Measurements from ENCODE around the gene ACADSB.

The ACADSB gene

DNA sequence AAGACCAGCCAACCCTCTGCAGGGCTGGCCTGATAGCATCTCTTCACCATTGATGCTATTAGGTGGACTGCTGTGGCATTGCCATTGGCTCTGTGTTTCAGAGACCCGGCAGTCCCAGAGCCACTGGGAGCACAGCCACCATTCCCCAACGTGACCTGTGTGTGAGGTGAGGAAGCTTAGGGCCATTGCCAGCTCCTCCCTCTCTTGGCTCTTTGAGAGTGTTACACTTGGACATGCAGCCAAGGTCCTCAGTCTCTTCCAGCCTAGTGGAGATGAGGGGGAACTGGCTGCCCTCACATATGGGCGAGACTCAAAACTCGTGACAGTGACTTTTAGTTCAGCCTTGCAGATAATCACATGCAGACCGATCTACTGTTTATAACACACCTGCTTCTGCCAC is 87.6 kb downstream of the ACADSB start:
- Histone ChIP-seq H3F3A (ENCODE audit: insufficient read depth, low read length) (no peaks in the 10 kb centered on the region), H3K9me2 (ENCODE audit: low read depth, low read length) (no peaks in the 10 kb centered on the region), H3K4me1 (ENCODE audit: insufficient read depth, low read length, severe bottlenecking) (no peaks in the 10 kb centered on the region), H4K20me1 (ENCODE audit: insufficient read depth, low read length) (no peaks in the 10 kb centered on the region), H3K27ac (ENCODE audit: low read depth, low read length, poor library complexity, severe bottlenecking) (no peak overlapping the region), H3K4me2 (ENCODE audit: low read length) (no peak overlapping the region), H3K79me2 (ENCODE audit: insufficient read depth, low read length) (no peaks in the 10 kb centered on the region), H3K4me3 (ENCODE audit: low read depth, low read length, poor library complexity, severe bottlenecking) (no peak overlapping the region), H2AFZ (ENCODE audit: low read length) (no peak overlapping the region), H3K27me3 (ENCODE audit: insufficient read depth, low read length) (no peaks in the 10 kb centered on the region), H3K36me3 (ENCODE audit: insufficient read depth, low read length) (no peaks in the 10 kb centered on the region), H3K9ac (ENCODE audit: low read length) (no peak overlapping the region), H3K9me3 (ENCODE audit: low read length) (no peaks in the 10 kb centered on the region)
- TF ChIP-seq EZH2 (IDR thresholded peaks at IDR 0.05; ENCODE audit: borderline replicate concordance, low read length): no peak
- TF ChIP-seq, protein P1, sequence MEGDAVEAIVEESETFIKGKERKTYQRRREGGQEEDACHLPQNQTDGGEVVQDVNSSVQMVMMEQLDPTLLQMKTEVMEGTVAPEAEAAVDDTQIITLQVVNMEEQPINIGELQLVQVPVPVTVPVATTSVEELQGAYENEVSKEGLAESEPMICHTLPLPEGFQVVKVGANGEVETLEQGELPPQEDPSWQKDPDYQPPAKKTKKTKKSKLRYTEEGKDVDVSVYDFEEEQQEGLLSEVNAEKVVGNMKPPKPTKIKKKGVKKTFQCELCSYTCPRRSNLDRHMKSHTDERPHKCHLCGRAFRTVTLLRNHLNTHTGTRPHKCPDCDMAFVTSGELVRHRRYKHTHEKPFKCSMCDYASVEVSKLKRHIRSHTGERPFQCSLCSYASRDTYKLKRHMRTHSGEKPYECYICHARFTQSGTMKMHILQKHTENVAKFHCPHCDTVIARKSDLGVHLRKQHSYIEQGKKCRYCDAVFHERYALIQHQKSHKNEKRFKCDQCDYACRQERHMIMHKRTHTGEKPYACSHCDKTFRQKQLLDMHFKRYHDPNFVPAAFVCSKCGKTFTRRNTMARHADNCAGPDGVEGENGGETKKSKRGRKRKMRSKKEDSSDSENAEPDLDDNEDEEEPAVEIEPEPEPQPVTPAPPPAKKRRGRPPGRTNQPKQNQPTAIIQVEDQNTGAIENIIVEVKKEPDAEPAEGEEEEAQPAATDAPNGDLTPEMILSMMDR (IDR thresholded peaks at IDR 0.05; ENCODE audit: low read length): no peak

DNA sequence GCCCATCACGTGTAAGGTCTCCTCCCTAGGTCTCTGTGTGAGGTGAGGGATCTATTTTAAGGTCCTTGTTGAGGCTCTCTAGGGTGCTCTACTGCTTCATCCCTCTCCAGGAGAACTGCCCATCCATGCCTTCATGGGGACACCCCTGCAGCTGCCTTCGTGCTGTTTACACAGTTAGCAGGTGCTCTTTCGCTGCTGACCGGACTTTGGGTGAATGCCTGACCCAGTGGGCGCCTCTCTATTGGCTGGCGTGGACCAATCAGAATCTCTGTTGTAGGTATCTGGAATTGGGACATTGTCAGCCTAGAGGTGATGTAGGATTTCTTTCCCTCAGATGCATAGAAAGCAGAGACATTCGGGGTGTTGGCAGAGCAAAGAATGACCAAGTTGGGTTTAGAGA is 88.2 kb downstream of the ACADSB start:
- no peaks in the 10 kb centered on the region for H3K9me3 ChIP-seq (ENCODE audit: low read length)
- no peaks in the 10 kb centered on the region for H3K4me1 ChIP-seq (ENCODE audit: insufficient read depth, low read length, severe bottlenecking)
- no peak overlapping the region for H3K4me3 ChIP-seq (ENCODE audit: low read depth, low read length, poor library complexity, severe bottlenecking)
- no peaks in the 10 kb centered on the region for H3K27me3 ChIP-seq (ENCODE audit: insufficient read depth, low read length)
- H2AFZ ChIP-seq (ENCODE audit: low read length): no peak overlapping the region
- no peak for TF ChIP-seq EZH2 (IDR thresholded peaks at IDR 0.05; ENCODE audit: borderline replicate concordance, low read length)
- TF ChIP-seq, protein P1 (IDR thresholded peaks at IDR 0.05; ENCODE audit: low read length): no peak
- H4K20me1 ChIP-seq (ENCODE audit: insufficient read depth, low read length): no peaks in the 10 kb centered on the region
- H3K9me2 ChIP-seq (ENCODE audit: low read depth, low read length): no peaks in the 10 kb centered on the region
- H3K79me2 ChIP-seq (ENCODE audit: insufficient read depth, low read length): no peaks in the 10 kb centered on the region
- H3K27ac ChIP-seq (ENCODE audit: low read depth, low read length, poor library complexity, severe bottlenecking): no peak overlapping the region
- no peaks in the 10 kb centered on the region for H3K36me3 ChIP-seq (ENCODE audit: insufficient read depth, low read length)
- no peak overlapping the region for H3K9ac ChIP-seq (ENCODE audit: low read length)
- H3K4me2 ChIP-seq (ENCODE audit: low read length): no peak overlapping the region
- no peaks in the 10 kb centered on the region for H3F3A ChIP-seq (ENCODE audit: insufficient read depth, low read length)

DNA sequence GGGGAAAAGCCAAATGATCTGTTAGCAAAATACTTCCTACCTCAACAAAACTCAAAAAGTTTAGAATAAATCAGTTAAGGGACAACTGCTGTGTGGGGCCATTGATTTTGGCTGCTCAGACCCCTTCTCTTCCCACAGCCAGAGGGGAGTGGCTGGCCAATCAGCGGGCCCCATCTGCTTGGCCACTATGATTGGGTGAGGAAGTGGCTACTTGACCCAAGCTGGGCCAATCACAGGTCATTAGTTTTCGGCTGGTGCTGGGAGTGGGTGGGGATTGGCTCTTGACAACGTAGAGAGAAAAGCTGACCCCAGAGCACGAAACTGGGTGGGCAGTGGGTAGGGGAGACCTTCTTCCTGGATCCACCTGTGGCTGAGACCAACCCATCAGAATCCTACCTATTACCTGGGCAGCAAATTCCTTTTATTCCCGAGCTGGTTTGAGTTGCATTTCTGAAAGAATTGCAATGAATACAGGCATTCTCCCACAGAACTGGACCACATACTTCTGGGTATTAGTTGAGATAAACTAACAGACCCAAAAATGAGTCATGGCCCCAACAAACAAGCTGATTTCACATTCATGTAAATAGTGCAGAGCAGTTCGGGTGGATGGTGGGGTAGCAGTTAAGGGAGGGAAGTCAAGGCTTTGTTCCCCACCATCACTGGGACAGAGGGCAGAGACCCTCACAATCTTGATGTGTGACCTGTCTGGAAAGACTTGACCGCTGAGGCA is 91.4 kb downstream of the ACADSB start:
- Histone ChIP-seq H3K9ac (ENCODE audit: low read length) (no peak overlapping the region), H3K27ac (ENCODE audit: low read depth, low read length, poor library complexity, severe bottlenecking) (no peak overlapping the region), H3F3A (ENCODE audit: insufficient read depth, low read length) (no peaks in the 10 kb centered on the region), H3K36me3 (ENCODE audit: insufficient read depth, low read length) (no peaks in the 10 kb centered on the region), H3K27me3 (ENCODE audit: insufficient read depth, low read length) (no peaks in the 10 kb centered on the region), H3K4me2 (ENCODE audit: low read length) (no peak overlapping the region), H2AFZ (ENCODE audit: low read length) (no peak overlapping the region), H3K4me1 (ENCODE audit: insufficient read depth, low read length, severe bottlenecking) (no peaks in the 10 kb centered on the region), H3K9me3 (ENCODE audit: low read length) (no peaks in the 10 kb centered on the region), H4K20me1 (ENCODE audit: insufficient read depth, low read length) (no peaks in the 10 kb centered on the region), H3K79me2 (ENCODE audit: insufficient read depth, low read length) (no peaks in the 10 kb centered on the region), H3K9me2 (ENCODE audit: low read depth, low read length) (no peaks in the 10 kb centered on the region), H3K4me3 (ENCODE audit: low read depth, low read length, poor library complexity, severe bottlenecking) (no peak overlapping the region)
- TF ChIP-seq, protein P1 (IDR thresholded peaks at IDR 0.05; ENCODE audit: low read length): no peak
- TF ChIP-seq EZH2 (IDR thresholded peaks at IDR 0.05; ENCODE audit: borderline replicate concordance, low read length): no peak
